ENCODE measurements around the gene MAPKAP1.

Gene MAPKAP1

GRCh38 chr9:125431012-125431305 lies 276.0 kb downstream of the MAPKAP1 start:
- Histone ChIP-seq H3K4me3 (no peak overlapping the region), H3K27ac (no peak overlapping the region)

- H3K4me3 ChIP-seq, result no peak overlapping the region
- no peak overlapping the region for H3K27ac ChIP-seq
Observed at GRCh38 chr9:125430161-125431011, 276.6 kb downstream of the MAPKAP1 start.

GRCh38 chr9:125429476-125430160 lies 277.4 kb downstream of the MAPKAP1 start:
- no peak overlapping the region for H3K4me3 ChIP-seq
- H3K27ac ChIP-seq, result no peak overlapping the region

- no peak overlapping the region for H3K4me3 ChIP-seq
- H3K27ac ChIP-seq, result no peak overlapping the region
Observed at GRCh38 chr9:125428902-125429467, 278.0 kb downstream of the MAPKAP1 start.

- Histone ChIP-seq H3K27ac (no peak overlapping the region), H3K4me3 (no peak overlapping the region)
Observed at GRCh38 chr9:125428060-125428901, 278.7 kb downstream of the MAPKAP1 start.

GRCh38 chr9:125427556-125427955 lies 279.5 kb downstream of the MAPKAP1 start:
- Histone ChIP-seq H3K27ac (no peak overlapping the region), H3K4me3 (no peak overlapping the region)

- Histone ChIP-seq H3K27ac (no peak overlapping the region), H3K4me3 (no peak overlapping the region)
Observed at GRCh38 chr9:125426926-125427325, 280.1 kb downstream of the MAPKAP1 start.

GRCh38 chr9:125425901-125426515 lies 281.0 kb downstream of the MAPKAP1 start:
- no peak overlapping the region for H3K4me3 ChIP-seq

GRCh38 chr9:125425170-125425897 lies 281.7 kb downstream of the MAPKAP1 start:
- H3K4me3 ChIP-seq, result no peak overlapping the region

More at GRCh38 chr9:125425901-125426515, 281.0 kb downstream of the MAPKAP1 start:
- H3K27ac ChIP-seq, result no peak overlapping the region

GRCh38 chr9:125423964-125424363 lies 283.0 kb downstream of the MAPKAP1 start:
- Histone ChIP-seq H3K4me3 (no peak overlapping the region), H3K27ac (no peak overlapping the region)

More at GRCh38 chr9:125425170-125425897, 281.7 kb downstream of the MAPKAP1 start:
- no peak overlapping the region for H3K27ac ChIP-seq

- no peak overlapping the region for H3K27ac ChIP-seq
- no peak overlapping the region for H3K4me3 ChIP-seq
Observed at GRCh38 chr9:125422853-125423252, 284.2 kb downstream of the MAPKAP1 start.

GRCh38 chr9:125421591-125422181 lies 285.3 kb downstream of the MAPKAP1 start:
- H3K4me3 ChIP-seq, result no peak overlapping the region
- no peak overlapping the region for H3K27ac ChIP-seq

- no peak overlapping the region for H3K27ac ChIP-seq
Observed at GRCh38 chr9:125421166-125421565, 285.8 kb downstream of the MAPKAP1 start.

GRCh38 chr9:125418404-125418803 lies 288.6 kb downstream of the MAPKAP1 start:
- Histone ChIP-seq H3K4me3 (no peak overlapping the region), H3K27ac (no peak overlapping the region)

More at GRCh38 chr9:125421166-125421565, 285.8 kb downstream of the MAPKAP1 start:
- no peak overlapping the region for H3K4me3 ChIP-seq

- H3K4me3 ChIP-seq, result no peak overlapping the region
- no peak overlapping the region for H3K27ac ChIP-seq
Observed at GRCh38 chr9:125416517-125416916, 290.5 kb downstream of the MAPKAP1 start.

- H3K4me3 ChIP-seq, result no peak overlapping the region
- no peak overlapping the region for H3K27ac ChIP-seq
Observed at GRCh38 chr9:125415583-125416460, 291.2 kb downstream of the MAPKAP1 start.

- no peak overlapping the region for H3K27ac ChIP-seq
- no peak overlapping the region for H3K4me3 ChIP-seq
Observed at GRCh38 chr9:125413579-125413978, 293.4 kb downstream of the MAPKAP1 start.

GRCh38 chr9:125412166-125412565 lies 294.8 kb downstream of the MAPKAP1 start:
- H3K27ac ChIP-seq, result no peak overlapping the region
- no peak overlapping the region for H3K4me3 ChIP-seq

All from skin epidermis (tissue), 12 donors.